ENCODE results near the gene DLEC1.

Gene DLEC1

GRCh38 chr3:38039101-38039898 lies at the start of gene DLEC1:
Gene DLEC1, plus strand, starts transcription at chr3:38039208. Its CDS starts 18 bp downstream, at chr3:38039226.
- no peaks in the 10 kb centered on the region for H3K9me3 Mint-ChIP-seq
- H3K4me3 Mint-ChIP-seq: peak within 1 kb of the TSS; percentile 59 to 74 (median 67)
- H3K27ac Mint-ChIP-seq: no peak within 1 kb of the TSS
- no peak for TF ChIP-seq CTCF (IDR thresholded peaks at IDR 0.05; ENCODE audit: unreplicated experiment in 3 of 3)
- H3K4me1 Mint-ChIP-seq: peaks cover 10% of the 10 kb centered on the region
- H3K27me3 Mint-ChIP-seq (ENCODE audit: low read depth): peaks cover 47% of the 10 kb centered on the region
- H3K36me3 Mint-ChIP-seq (ENCODE audit: low read depth): no peaks in the 10 kb centered on the region

GRCh38 chr3:37989821-37990480 lies 49.1 kb upstream of the DLEC1 start:
- Mint-ChIP-seq H3K9me3 (no peaks in the 10 kb centered on the region), H3K27ac (peak overlapping the region; percentile 21 to 60 (median 58)), H3K4me1 (peaks cover 37% of the 10 kb centered on the region), H3K4me3 (no peak overlapping the region), H3K27me3 (ENCODE audit: low read depth) (peaks cover 17% of the 10 kb centered on the region), H3K36me3 (ENCODE audit: low read depth) (peaks cover 3% of the 10 kb centered on the region)
- no peak for TF ChIP-seq CTCF (IDR thresholded peaks at IDR 0.05; ENCODE audit: unreplicated experiment in 3 of 3)

GRCh38 chr3:37990527-37990926 lies 48.5 kb upstream of the DLEC1 start, which contains the start of gene VILL:
Gene VILL, plus strand, starts transcription at chr3:37990786. Its CDS starts 2,887 bp downstream, at chr3:37993673.
- Mint-ChIP-seq H3K9me3 (no peaks in the 10 kb centered on the region), H3K4me1 (peaks cover 40% of the 10 kb centered on the region), H3K27me3 (ENCODE audit: low read depth) (peaks cover 17% of the 10 kb centered on the region), H3K27ac (peak within 1 kb of the TSS; percentile 21 to 74 (median 58)), H3K36me3 (ENCODE audit: low read depth) (no peaks in the 10 kb centered on the region), H3K4me3 (peak within 1 kb of the TSS in 1 of 3 experiments; percentile 14)
- TF ChIP-seq CTCF (IDR thresholded peaks at IDR 0.05; ENCODE audit: unreplicated experiment in 3 of 3): no peak

- no peak for TF ChIP-seq CTCF (IDR thresholded peaks at IDR 0.05; ENCODE audit: unreplicated experiment in 3 of 3)
- H3K36me3 Mint-ChIP-seq (ENCODE audit: low read depth): no peaks in the 10 kb centered on the region
- peaks cover 17% of the 10 kb centered on the region for H3K27me3 Mint-ChIP-seq (ENCODE audit: low read depth)
- no peak overlapping the region for H3K27ac Mint-ChIP-seq
- H3K4me3 Mint-ChIP-seq: no peak overlapping the region
- no peaks in the 10 kb centered on the region for H3K9me3 Mint-ChIP-seq
- peaks cover 35% of the 10 kb centered on the region for H3K4me1 Mint-ChIP-seq
Measured at GRCh38 chr3:37991109-37991508, 47.9 kb upstream of the DLEC1 start.

- no peak for TF ChIP-seq CTCF (IDR thresholded peaks at IDR 0.05; ENCODE audit: unreplicated experiment in 3 of 3)
- Mint-ChIP-seq H3K36me3 (ENCODE audit: low read depth) (peaks cover 6% of the 10 kb centered on the region), H3K4me1 (peaks cover 41% of the 10 kb centered on the region), H3K4me3 (peak overlapping the region in 2 of 3 experiments; percentile 10 to 60), H3K27ac (peak overlapping the region in 1 of 3 experiments; percentile 34), H3K9me3 (no peaks in the 10 kb centered on the region), H3K27me3 (ENCODE audit: low read depth) (peaks cover 17% of the 10 kb centered on the region)
Measured at GRCh38 chr3:37991823-37992222, 47.2 kb upstream of the DLEC1 start.
